GM12878 (cell line): Measurements from ENCODE around the gene NPAS1. TPM values are rescaled to one million over a fixed set of nuclear protein-coding genes. Genes with fewer than 3 reads are reported as not detected.

ENCODE experiments used
- ATAC-seq: fragments of 200-7000 bp; cut with Tn5 transposase; 3 replicates; pipeline ENCODE4 v1.9.1; 2020; ENCODE audit warnings: mild to moderate bottlenecking, moderate library complexity
- BruUV-seq: library from RNA; stranded (reverse); fragments of 400-500 nt; replicated peaks from 2 replicates; lab custom pipeline; 2021; lab: Mats Ljungman, UMichigan
- CTCF ChIA-PET: fragments of 300-600 bp; sonication (Branson Sonifier 250); formaldehyde crosslinking; extraction: SDS; loops from one replicate; lab custom pipeline; 2021; ENCODE audit warnings: inconsistent platforms; lab: Yijun Ruan, JAX
- POLR2A ChIA-PET: fragments of 350-600 bp; formaldehyde crosslinking; extraction: SDS; loops from one replicate; lab custom pipeline; 2021; ENCODE audit warnings: inconsistent platforms; lab: Charles Lee
- RAD21 ChIA-PET: fragments of 300-600 bp; sonication (Branson Sonifier 250); formaldehyde crosslinking; loops from one replicate; lab custom pipeline; 2023; ENCODE audit warnings: antibody characterized with exemption; ENCODE audit not compliant: unreplicated experiment; lab: Charles Lee
- SMC1A ChIA-PET: fragments of 300-600 bp; sonication (Branson Sonifier 250); formaldehyde crosslinking; loops from one replicate; lab custom pipeline; 2023; ENCODE audit not compliant: unreplicated experiment, uncharacterized antibody; lab: Charles Lee
- DNase-seq: peaks from one replicate; pipeline ENCODE4 v3.0.0-alpha.2; 2011; ENCODE audit warnings: low read depth, low spot score
- FAIRE-seq: peaks from 3 replicates; lab custom pipeline; 2011; peaks lifted over from hg19 to GRCh38; lab: Jason Lieb, UNC
- H2AFZ ChIP-seq: 2 replicates; pipeline ENCODE4 v1.6.0; 2011; ENCODE audit warnings: low read depth, low read length, control low read depth; ENCODE audit not compliant: control insufficient read depth
- H3K27ac ChIP-seq: 2 replicates; pipeline ENCODE4 v1.5.1; 2011; ENCODE audit warnings: control low read depth; ENCODE audit not compliant: control insufficient read depth, insufficient read depth
- H3K27me3 ChIP-seq, 2 experiments: replicated peaks in 1 of 2; 2 replicates each; pipeline versions ENCODE4 v1.6.0 to v1.6.1; 2011; ENCODE audit warnings: low read length in 1 of 2; ENCODE audit not compliant: control insufficient read depth in 2 of 2, insufficient read depth in 2 of 2
- H3K36me3 ChIP-seq, 2 experiments: 2 replicates each; pipeline ENCODE4 v1.5.1; 2011; ENCODE audit warnings: low read length in 1 of 2; ENCODE audit not compliant: control insufficient read depth in 2 of 2, insufficient read depth in 2 of 2
- H3K4me1 ChIP-seq: 2 replicates; pipeline ENCODE4 v1.6.1; 2011; ENCODE audit warnings: mild to moderate bottlenecking, low read length, moderate library complexity, mixed read lengths; ENCODE audit not compliant: control insufficient read depth, insufficient read depth
- H3K4me2 ChIP-seq: 2 replicates; pipeline ENCODE4 v1.6.0; 2011; ENCODE audit warnings: control low read depth; ENCODE audit not compliant: control insufficient read depth, insufficient read depth
- H3K4me3 ChIP-seq: fragments of 200-600 bp; sonication (generic); 2 replicates; pipeline ENCODE4 v1.5.1; 2016
- H3K79me2 ChIP-seq: 2 replicates; pipeline ENCODE4 v1.6.0; 2011; ENCODE audit warnings: low read length; ENCODE audit not compliant: control insufficient read depth, insufficient read depth
- H3K9ac ChIP-seq: 2 replicates; pipeline ENCODE4 v1.8.0; 2011; ENCODE audit warnings: low read length, control low read depth, mixed read lengths; ENCODE audit not compliant: control insufficient read depth, insufficient read depth
- H3K9me3 ChIP-seq: replicated peaks from 3 replicates; pipeline ENCODE4 v1.5.1; 2011; ENCODE audit warnings: mild to moderate bottlenecking, low read length; ENCODE audit not compliant: control insufficient read depth, insufficient read depth
- H4K20me1 ChIP-seq: 2 replicates; pipeline ENCODE4 v1.6.0; 2011; ENCODE audit not compliant: control insufficient read depth, insufficient read depth
- ATF2 ChIP-seq: IDR thresholded peaks from 2 replicates; pipeline ENCODE4 v1.6.1; 2012; ENCODE audit warnings: low read length, inconsistent platforms
- BMI1 ChIP-seq: fragments of 450-650 bp; IDR thresholded peaks from 2 replicates; pipeline ENCODE4 v1.6.1; 2016; ENCODE audit warnings: mild to moderate bottlenecking, moderate library complexity, borderline replicate concordance
- MAX ChIP-seq: IDR thresholded peaks from 2 replicates; pipeline ENCODE4 v1.6.1; 2012; ENCODE audit warnings: low read depth, low read length, improper control_type of control experiment
- MLLT1 ChIP-seq: fragments of 450-650 bp; IDR thresholded peaks from 2 replicates; pipeline ENCODE4 v1.6.1; 2016; ENCODE audit warnings: mild to moderate bottlenecking
- RB1 ChIP-seq: fragments of 450-650 bp; formaldehyde crosslinking; IDR thresholded peaks from 2 replicates; pipeline ENCODE4 v1.6.1; 2017; ENCODE audit warnings: mild to moderate bottlenecking, borderline replicate concordance
- RCOR1 ChIP-seq: conservative IDR thresholded peaks from 2 replicates; pipeline ENCODE4 v1.6.1; 2012; ENCODE audit warnings: low read depth, low read length, improper control_type of control experiment
- SMARCA5 ChIP-seq: fragments of 450-650 bp; IDR thresholded peaks from 2 replicates; pipeline ENCODE4 v1.6.1; 2017; ENCODE audit warnings: mild to moderate bottlenecking
- TAF1 ChIP-seq: IDR thresholded peaks from 2 replicates; pipeline ENCODE4 v1.6.1; 2011; ENCODE audit warnings: mild to moderate bottlenecking, low read depth, low read length, borderline replicate concordance
- TCF3 ChIP-seq: IDR thresholded peaks from 2 replicates; pipeline ENCODE4 v1.6.1; 2012; ENCODE audit warnings: low read depth, mild to moderate bottlenecking, low read length, borderline replicate concordance; ENCODE audit not compliant: insufficient read depth
- YY1 ChIP-seq: IDR thresholded peaks from 2 replicates; pipeline ENCODE4 v1.6.1; 2011; ENCODE audit warnings: low read depth, mild to moderate bottlenecking, low read length
- WGBS: methylation state at CpG from one replicate; pipeline ENCODE4 v1.1.6; 2016; ENCODE audit warnings: low lambda C conversion rate; ENCODE audit not compliant: insufficient replicate concordance, insufficient coverage; ENCODE audit errors: missing lambda C conversion rate; 5-methylcytosine and 5-hydroxymethylcytosine counted together
- in situ Hi-C: fragments of 300-500 bp; cut with MboI; formaldehyde crosslinking; loops from 9 replicates; pipeline ENCODE4 v1.14.3; 2018; ENCODE audit warnings: mixed read lengths
- intact Hi-C: fragments of 100-400 bp; cut with micrococcal nuclease; formaldehyde crosslinking; loops from one replicate; pipeline ENCODE4 v1.14.2; 2022; ENCODE audit not compliant: unreplicated experiment
- polyA plus RNA-seq, 11 experiments: library from polyadenylated mRNA; depleted of rRNA in 4 of 11; unstranded in 6 of 11; stranded (reverse) in 5 of 11; fragments of >200 nt; fragmentation: Nextera tagmentation in 4 of 11; fragmentation: Illumina TruSeq in 1 of 11; extraction: Ambion mirVana in 4 of 11; extraction: Trizol in 1 of 11; gene quantifications; 1 replicate in 1 of 11; 2 replicates in 10 of 11; pipeline versions ENCODE4 v1.2.1 to v1.2.3, GENCODE V29; 2011 to 2016; ENCODE audit warnings: inconsistent platforms in 2 of 11, missing spikeins in 2 of 11, low read depth in 1 of 11
- total RNA-seq, 4 experiments: library from RNA; depleted of rRNA in 3 of 4; stranded (reverse); fragments of >200 nt in 3 of 4; fragmentation: Illumina TruSeq in 1 of 4; extraction: Trizol in 1 of 4; gene quantifications; 2 replicates each; pipeline versions ENCODE4 v1.2.1 to v1.2.3, GENCODE V29; 2013 to 2021
- TF ChIP-seq, protein P1 (sequence below): IDR thresholded peaks from 2 replicates; pipeline ENCODE4 v1.6.1; 2012; ENCODE audit warnings: improper control_type of control experiment, low read depth, low read length; ENCODE audit not compliant: insufficient replicate concordance

The NPAS1 gene
- total and polyA plus RNA-seq, 10 of the 15 experiments (the other 5 are each of a cell fraction or from before 2014, with no cell fraction given) = 0.14 to 0.72 (median 0.28) TPM; not detected in 3

DNA sequence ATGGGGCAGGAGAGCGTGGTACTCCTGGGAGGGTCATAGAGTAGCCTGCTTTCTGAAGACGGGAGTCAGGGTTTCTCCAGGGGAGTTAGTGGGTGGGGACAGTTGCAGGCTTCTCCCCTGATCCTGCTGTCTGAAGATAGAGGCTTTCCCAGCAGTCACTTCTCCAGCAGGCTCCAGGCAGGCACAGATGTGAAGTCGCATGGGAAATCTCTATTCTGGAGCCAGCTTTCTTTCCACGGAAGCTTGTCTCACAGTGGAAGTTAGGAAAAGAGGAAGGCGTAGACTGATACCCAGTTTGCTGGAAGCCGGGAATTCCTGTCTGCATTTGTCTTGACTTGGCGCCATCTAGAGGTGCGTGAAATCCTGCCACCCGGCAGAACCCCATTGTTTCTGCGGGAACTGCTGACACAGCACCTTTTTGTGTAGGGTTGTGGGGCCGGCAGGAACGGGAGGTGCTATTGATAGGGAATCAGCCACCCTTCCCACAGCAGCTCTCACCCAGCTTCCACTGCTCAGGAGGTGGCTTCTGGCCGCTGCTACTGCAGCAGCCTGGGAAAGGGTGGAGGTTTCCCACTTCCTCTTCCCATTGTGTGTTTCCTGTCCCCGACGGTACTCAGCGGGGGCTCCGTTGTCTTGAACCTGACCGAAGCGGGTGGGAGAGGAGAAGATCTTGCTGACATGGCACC is 28.5 kb upstream of the NPAS1 start (continued):
- TF ChIP-seq TCF3 = no peak

GRCh38 chr19:46992699-46993535 is 26.7 kb upstream of the NPAS1 start:
- DNase-seq (no peak), ATAC-seq (no peak), FAIRE-seq (no peak)
- no peak overlapping the region for H3K4me2 ChIP-seq
- RAD21 ChIA-PET = interaction anchor here (0.6 to 1.6 kb wide), 3 partner anchors 137 to 295 kb away, joined by 3 to 4 read pairs (median 3); no protein-coding TSS in a partner anchor
- no peaks in the 10 kb centered on the region for H3K27me3 ChIP-seq
- no peak overlapping the region for H3K4me3 ChIP-seq
- WGBS = 95% methylated on average over 25 of the region's 25 CpGs
- POLR2A ChIA-PET = interaction anchor here (0.7 kb wide), 1 partner anchor 136 kb away, joined by 3 read pairs; no protein-coding TSS in a partner anchor
- in situ Hi-C loops (no loop called here), intact Hi-C loops (no loop called here)
- CTCF ChIA-PET = interaction anchor here (0.6 to 4.7 kb wide), 8 partner anchors 13 to 239 kb away, joined by 3 to 53 read pairs (median 6); no protein-coding TSS in a partner anchor
- H3K36me3 ChIP-seq = peaks cover 22 to 27% of the 10 kb centered on the region in 2 experiments
- H2AFZ ChIP-seq = no peak overlapping the region
- no peak overlapping the region for H3K9ac ChIP-seq
- SMC1A ChIA-PET = interaction anchor here (0.7 to 3.7 kb wide), 8 partner anchors 20 to 208 kb away, joined by 3 to 33 read pairs (median 3); no protein-coding TSS in a partner anchor
- H3K79me2 ChIP-seq = no peaks in the 10 kb centered on the region
- BruUV-seq = no TSS peak
- H3K4me1 ChIP-seq = peaks cover 10% of the 10 kb centered on the region
- no peaks in the 10 kb centered on the region for H3K9me3 ChIP-seq
- no peak overlapping the region for H3K27ac ChIP-seq
- H4K20me1 ChIP-seq = no peaks in the 10 kb centered on the region
- TF ChIP-seq, protein P1, sequence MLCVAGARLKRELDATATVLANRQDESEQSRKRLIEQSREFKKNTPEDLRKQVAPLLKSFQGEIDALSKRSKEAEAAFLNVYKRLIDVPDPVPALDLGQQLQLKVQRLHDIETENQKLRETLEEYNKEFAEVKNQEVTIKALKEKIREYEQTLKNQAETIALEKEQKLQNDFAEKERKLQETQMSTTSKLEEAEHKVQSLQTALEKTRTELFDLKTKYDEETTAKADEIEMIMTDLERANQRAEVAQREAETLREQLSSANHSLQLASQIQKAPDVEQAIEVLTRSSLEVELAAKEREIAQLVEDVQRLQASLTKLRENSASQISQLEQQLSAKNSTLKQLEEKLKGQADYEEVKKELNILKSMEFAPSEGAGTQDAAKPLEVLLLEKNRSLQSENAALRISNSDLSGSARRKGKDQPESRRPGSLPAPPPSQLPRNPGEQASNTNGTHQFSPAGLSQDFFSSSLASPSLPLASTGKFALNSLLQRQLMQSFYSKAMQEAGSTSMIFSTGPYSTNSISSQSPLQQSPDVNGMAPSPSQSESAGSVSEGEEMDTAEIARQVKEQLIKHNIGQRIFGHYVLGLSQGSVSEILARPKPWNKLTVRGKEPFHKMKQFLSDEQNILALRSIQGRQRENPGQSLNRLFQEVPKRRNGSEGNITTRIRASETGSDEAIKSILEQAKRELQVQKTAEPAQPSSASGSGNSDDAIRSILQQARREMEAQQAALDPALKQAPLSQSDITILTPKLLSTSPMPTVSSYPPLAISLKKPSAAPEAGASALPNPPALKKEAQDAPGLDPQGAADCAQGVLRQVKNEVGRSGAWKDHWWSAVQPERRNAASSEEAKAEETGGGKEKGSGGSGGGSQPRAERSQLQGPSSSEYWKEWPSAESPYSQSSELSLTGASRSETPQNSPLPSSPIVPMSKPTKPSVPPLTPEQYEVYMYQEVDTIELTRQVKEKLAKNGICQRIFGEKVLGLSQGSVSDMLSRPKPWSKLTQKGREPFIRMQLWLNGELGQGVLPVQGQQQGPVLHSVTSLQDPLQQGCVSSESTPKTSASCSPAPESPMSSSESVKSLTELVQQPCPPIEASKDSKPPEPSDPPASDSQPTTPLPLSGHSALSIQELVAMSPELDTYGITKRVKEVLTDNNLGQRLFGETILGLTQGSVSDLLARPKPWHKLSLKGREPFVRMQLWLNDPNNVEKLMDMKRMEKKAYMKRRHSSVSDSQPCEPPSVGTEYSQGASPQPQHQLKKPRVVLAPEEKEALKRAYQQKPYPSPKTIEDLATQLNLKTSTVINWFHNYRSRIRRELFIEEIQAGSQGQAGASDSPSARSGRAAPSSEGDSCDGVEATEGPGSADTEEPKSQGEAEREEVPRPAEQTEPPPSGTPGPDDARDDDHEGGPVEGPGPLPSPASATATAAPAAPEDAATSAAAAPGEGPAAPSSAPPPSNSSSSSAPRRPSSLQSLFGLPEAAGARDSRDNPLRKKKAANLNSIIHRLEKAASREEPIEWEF = no peak
- TF ChIP-seq RB1 (no peak), MLLT1 (no peak), TAF1 (no peak), YY1 (no peak), ATF2 (no peak), BMI1 (no peak), SMARCA5 (no peak), MAX (no peak), RCOR1 (no peak)
